ENCODE results near the gene HSPG2.

Gene HSPG2

DNA sequence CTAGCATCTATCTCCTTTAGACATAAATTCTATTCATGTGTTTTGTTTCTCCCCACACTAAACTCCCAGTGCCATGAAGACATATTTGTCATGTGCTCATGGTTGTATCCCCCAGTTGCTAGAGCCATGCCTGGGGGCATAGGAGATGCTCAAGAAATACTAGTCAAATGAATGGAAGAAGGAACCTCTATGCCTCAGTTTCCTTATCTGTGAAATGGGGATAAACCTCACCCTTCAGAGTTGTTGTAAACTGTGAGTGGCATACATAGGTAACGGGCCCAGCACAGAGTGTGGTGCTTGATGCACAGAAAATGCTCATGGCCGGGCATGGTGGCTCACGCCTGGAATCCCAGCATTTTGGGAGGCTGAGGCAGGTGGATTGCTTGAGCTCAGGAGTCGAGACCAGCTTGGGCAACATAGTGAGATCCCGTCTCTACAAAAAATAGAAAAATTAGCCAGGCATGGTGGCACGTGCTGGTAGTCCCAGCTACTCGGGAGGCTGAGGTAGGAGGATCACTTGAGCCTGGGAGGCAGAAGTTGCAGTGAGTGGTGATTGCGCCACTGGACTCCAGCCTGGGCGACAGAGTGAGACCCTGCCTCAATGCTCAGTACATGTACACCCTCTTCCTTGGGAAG is 116.4 kb downstream of the HSPG2 start:
- CTCF ChIA-PET: interaction anchor here (1.5 kb wide), 1 partner anchor 35 kb away, joined by 4 read pairs; no protein-coding TSS in a partner anchor
- no peak overlapping the region for H3K27ac ChIP-seq (ENCODE audit: insufficient read depth in 1 of 2, low read depth in 1 of 2, low read length in 2 of 2, poor library complexity in 1 of 2, severe bottlenecking in 2 of 2)
- no peak for DNase-seq
- H3K4me1 ChIP-seq (ENCODE audit: control extremely low read depth in 1 of 4, control insufficient read depth in 4 of 4, insufficient read depth in 4 of 4, low read length in 3 of 4): peaks cover 3 to 49% (median 38%) of the 10 kb centered on the region in 4 experiments
- H3K36me3 ChIP-seq (ENCODE audit: control insufficient read depth in 4 of 4, insufficient read depth in 4 of 4, low read length in 3 of 4): peaks cover 2 to 27% (median 11%) of the 10 kb centered on the region in 4 experiments
- no peaks in the 10 kb centered on the region for H3K27me3 ChIP-seq (replicated peaks in 2 of 5; ENCODE audit: control insufficient read depth in 4 of 5, insufficient read depth in 5 of 5, low read length in 4 of 5)
- POLR2A ChIA-PET: no interaction called here
- H3K4me3 ChIP-seq (ENCODE audit: control insufficient read depth in 1 of 7, extremely low read depth in 1 of 7, insufficient read depth in 4 of 7, low read depth in 2 of 7, low read length in 6 of 7): no peak overlapping the region
- 100% methylated on average over 7 of the region's 9 CpGs for WGBS (ENCODE audit: insufficient coverage)
- H3K9me3 ChIP-seq (ENCODE audit: control extremely low read depth in 1 of 5, control insufficient read depth in 4 of 5, insufficient read depth in 2 of 5, low read depth in 1 of 5, low read length in 4 of 5): no peaks in the 10 kb centered on the region

DNA sequence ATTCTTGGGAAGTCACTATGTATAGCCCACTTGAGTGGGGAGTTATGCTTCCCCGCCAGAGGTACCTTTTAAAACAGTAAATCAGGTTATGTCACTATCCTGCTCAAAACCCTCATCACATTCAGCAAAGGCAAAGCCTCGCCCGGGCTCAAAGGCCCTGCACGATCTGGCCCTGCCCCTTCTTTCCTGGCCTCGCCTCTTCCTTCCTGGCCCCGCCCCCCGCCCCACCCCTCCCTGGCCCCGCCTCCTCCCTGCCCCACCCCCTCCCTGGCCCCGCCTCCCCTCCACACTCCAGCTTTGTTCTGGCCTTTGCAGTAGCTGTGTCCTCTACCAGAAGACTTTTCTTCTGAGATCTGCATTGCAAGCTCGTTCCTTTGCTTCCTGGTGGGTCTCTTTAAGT is 118.5 kb downstream of the HSPG2 start:
- ChIA-PET CTCF (no interaction called here), POLR2A (no interaction called here)
- Histone ChIP-seq H3K4me3 (ENCODE audit: control insufficient read depth in 1 of 7, extremely low read depth in 1 of 7, insufficient read depth in 4 of 7, low read depth in 2 of 7, low read length in 6 of 7) (no peak overlapping the region), H3K27ac (ENCODE audit: insufficient read depth in 1 of 2, low read depth in 1 of 2, low read length in 2 of 2, poor library complexity in 1 of 2, severe bottlenecking in 2 of 2) (no peak overlapping the region), H3K27me3 (replicated peaks in 2 of 5; ENCODE audit: control insufficient read depth in 4 of 5, insufficient read depth in 5 of 5, low read length in 4 of 5) (no peaks in the 10 kb centered on the region), H3K36me3 (ENCODE audit: control insufficient read depth in 4 of 4, insufficient read depth in 4 of 4, low read length in 3 of 4) (peaks cover 2 to 18% (median 11%) of the 10 kb centered on the region in 4 experiments), H3K9me3 (ENCODE audit: control extremely low read depth in 1 of 5, control insufficient read depth in 4 of 5, insufficient read depth in 2 of 5, low read depth in 1 of 5, low read length in 4 of 5) (no peaks in the 10 kb centered on the region), H3K4me1 (ENCODE audit: control extremely low read depth in 1 of 4, control insufficient read depth in 4 of 4, insufficient read depth in 4 of 4, low read length in 3 of 4) (peaks cover 3 to 60% (median 51%) of the 10 kb centered on the region in 4 experiments)
- DNase-seq: peak; percentile 50 to 79 (median 76)
- WGBS (ENCODE audit: insufficient coverage): 41% methylated on average over 2 of the region's 10 CpGs

DNA sequence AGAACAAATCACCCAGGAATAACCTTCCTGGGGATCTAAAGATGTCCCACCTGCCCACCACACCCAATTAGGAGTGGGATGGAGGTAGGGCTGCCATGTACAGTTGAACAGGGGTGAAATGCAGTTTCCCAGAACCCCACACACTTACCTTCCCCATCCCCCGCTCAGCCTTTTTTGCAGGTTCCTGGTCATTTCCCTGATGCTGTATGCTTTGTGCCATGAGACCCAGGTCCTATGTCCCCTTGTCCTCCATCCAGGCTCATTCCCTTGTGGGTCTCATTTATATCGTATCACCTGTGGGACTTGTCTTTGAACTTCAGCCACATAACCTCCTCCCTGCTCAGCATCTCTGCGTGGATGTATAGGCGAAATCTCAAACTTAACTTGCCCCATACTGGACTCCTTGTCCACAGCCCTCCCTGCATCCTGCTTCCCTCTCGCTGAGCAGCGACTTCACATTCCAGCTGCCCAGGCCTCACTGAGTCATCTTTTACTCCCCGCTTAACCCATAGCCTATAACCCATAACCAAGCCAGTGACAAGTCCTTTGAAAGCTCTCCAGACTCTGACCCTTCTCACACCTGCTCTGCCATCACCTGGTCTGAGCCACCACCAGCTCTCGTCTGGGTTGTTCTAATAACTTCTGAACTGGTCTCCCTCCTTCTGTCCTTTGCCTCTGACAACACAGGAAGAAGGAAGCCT is 120.4 kb downstream of the HSPG2 start:
- POLR2A ChIA-PET: no interaction called here
- H3K4me3 ChIP-seq (ENCODE audit: control insufficient read depth in 1 of 7, extremely low read depth in 1 of 7, insufficient read depth in 4 of 7, low read depth in 2 of 7, low read length in 6 of 7): no peak overlapping the region
- H3K4me1 ChIP-seq (ENCODE audit: control extremely low read depth in 1 of 4, control insufficient read depth in 4 of 4, insufficient read depth in 4 of 4, low read length in 3 of 4): peaks cover 3 to 51% (median 43%) of the 10 kb centered on the region in 4 experiments
- WGBS (ENCODE audit: insufficient coverage): 83% methylated on average over 8 of the region's 8 CpGs
- peak overlapping the region; percentile 25 to 50 for H3K27ac ChIP-seq (ENCODE audit: insufficient read depth in 1 of 2, low read depth in 1 of 2, low read length in 2 of 2, poor library complexity in 1 of 2, severe bottlenecking in 2 of 2)
- DNase-seq: peak in 1 of 3 donors; percentile 33
- peaks cover 2 to 11% (median 6%) of the 10 kb centered on the region in 4 experiments for H3K36me3 ChIP-seq (ENCODE audit: control insufficient read depth in 4 of 4, insufficient read depth in 4 of 4, low read length in 3 of 4)
- H3K27me3 ChIP-seq (replicated peaks in 2 of 5; ENCODE audit: control insufficient read depth in 4 of 5, insufficient read depth in 5 of 5, low read length in 4 of 5): no peaks in the 10 kb centered on the region
- no peaks in the 10 kb centered on the region for H3K9me3 ChIP-seq (ENCODE audit: control extremely low read depth in 1 of 5, control insufficient read depth in 4 of 5, insufficient read depth in 2 of 5, low read depth in 1 of 5, low read length in 4 of 5)
- CTCF ChIA-PET: no interaction called here

DNA sequence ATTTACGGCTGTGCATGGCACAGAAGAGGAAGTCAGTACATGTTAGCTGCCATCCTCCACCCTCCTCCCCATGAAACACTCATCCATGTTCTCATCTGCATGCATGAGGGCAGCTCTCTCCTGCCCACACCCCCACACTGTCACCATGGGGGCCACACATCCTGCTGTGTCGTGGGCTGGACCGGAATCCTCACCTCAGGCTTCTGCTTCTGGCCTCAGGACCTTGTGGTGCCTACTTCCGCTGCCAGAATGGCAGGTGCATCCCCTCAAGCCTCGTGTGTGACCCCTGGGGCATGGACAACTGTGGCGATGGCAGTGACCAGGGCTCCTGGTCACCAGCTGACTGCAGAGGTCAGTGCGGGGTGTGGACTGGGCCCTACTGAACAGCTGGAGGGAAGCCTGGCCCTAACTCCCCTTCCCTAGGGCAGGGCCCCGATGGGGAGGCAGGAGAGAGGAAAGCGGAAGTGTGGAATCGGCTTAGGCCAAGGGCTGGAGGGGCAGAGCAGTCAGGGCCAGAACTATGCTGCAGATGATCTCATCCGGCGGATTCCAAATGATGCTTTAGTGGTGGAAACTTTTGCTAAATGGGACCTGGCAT is 121.3 kb downstream of the HSPG2 start:
- ChIA-PET POLR2A (interaction anchor here (0.7 to 1.2 kb wide), 3 partner anchors 8 to 142 kb away, joined by 3 to 6 read pairs (median 4); no protein-coding TSS in a partner anchor), CTCF (interaction anchor here (0.8 to 1.9 kb wide), 6 partner anchors 8 to 81 kb away, joined by 3 to 8 read pairs (median 4); no protein-coding TSS in a partner anchor)
- H3K4me1 ChIP-seq (ENCODE audit: control extremely low read depth in 1 of 4, control insufficient read depth in 4 of 4, insufficient read depth in 4 of 4, low read length in 3 of 4): peaks cover 3 to 51% (median 43%) of the 10 kb centered on the region in 4 experiments
- peak overlapping the region; percentile 25 to 50 for H3K27ac ChIP-seq (ENCODE audit: insufficient read depth in 1 of 2, low read depth in 1 of 2, low read length in 2 of 2, poor library complexity in 1 of 2, severe bottlenecking in 2 of 2)
- DNase-seq: peak; percentile 79 to 99 (median 99)
- no peak overlapping the region for H3K4me3 ChIP-seq (ENCODE audit: control insufficient read depth in 1 of 7, extremely low read depth in 1 of 7, insufficient read depth in 4 of 7, low read depth in 2 of 7, low read length in 6 of 7)
- H3K9me3 ChIP-seq (ENCODE audit: control extremely low read depth in 1 of 5, control insufficient read depth in 4 of 5, insufficient read depth in 2 of 5, low read depth in 1 of 5, low read length in 4 of 5): no peaks in the 10 kb centered on the region
- WGBS (ENCODE audit: insufficient coverage): 54% methylated on average over 8 of the region's 12 CpGs
- no peaks in the 10 kb centered on the region for H3K27me3 ChIP-seq (replicated peaks in 2 of 5; ENCODE audit: control insufficient read depth in 4 of 5, insufficient read depth in 5 of 5, low read length in 4 of 5)
- peaks cover 0 to 3% (median 1%) of the 10 kb centered on the region in 4 experiments for H3K36me3 ChIP-seq (ENCODE audit: control insufficient read depth in 4 of 4, insufficient read depth in 4 of 4, low read length in 3 of 4)

DNA sequence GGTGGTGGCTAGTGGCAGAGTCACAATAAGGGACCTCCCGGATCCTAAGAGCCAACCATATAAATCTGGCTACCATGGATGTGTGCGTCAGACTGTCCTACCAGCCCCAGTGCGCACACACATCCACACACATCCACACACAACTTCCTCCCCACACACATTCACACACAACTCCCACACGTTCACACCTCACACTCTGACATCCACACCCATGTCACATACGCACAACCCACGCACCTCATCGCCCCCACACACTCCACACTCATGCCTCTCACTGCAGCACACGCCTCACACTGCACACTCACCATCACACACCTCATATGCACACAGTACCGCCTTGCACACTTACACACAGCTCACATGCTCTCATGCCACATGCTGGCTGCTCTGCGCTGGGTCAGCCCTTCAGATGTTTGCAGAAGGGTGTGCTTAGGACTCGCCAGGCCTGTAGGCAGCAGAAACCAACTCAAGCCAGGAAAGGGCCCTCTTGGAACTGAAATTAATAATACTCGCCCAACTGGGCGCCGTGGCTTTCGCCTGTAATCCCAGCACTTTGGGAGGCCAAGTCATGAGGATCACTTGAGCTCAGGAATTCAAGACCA is 122.0 kb downstream of the HSPG2 start:
- Histone ChIP-seq H3K27me3 (replicated peaks in 2 of 5; ENCODE audit: control insufficient read depth in 4 of 5, insufficient read depth in 5 of 5, low read length in 4 of 5) (no peaks in the 10 kb centered on the region), H3K27ac (ENCODE audit: insufficient read depth in 1 of 2, low read depth in 1 of 2, low read length in 2 of 2, poor library complexity in 1 of 2, severe bottlenecking in 2 of 2) (no peak overlapping the region), H3K4me1 (ENCODE audit: control extremely low read depth in 1 of 4, control insufficient read depth in 4 of 4, insufficient read depth in 4 of 4, low read length in 3 of 4) (peaks cover 3 to 51% (median 43%) of the 10 kb centered on the region in 4 experiments), H3K9me3 (ENCODE audit: control extremely low read depth in 1 of 5, control insufficient read depth in 4 of 5, insufficient read depth in 2 of 5, low read depth in 1 of 5, low read length in 4 of 5) (no peaks in the 10 kb centered on the region), H3K36me3 (ENCODE audit: control insufficient read depth in 4 of 4, insufficient read depth in 4 of 4, low read length in 3 of 4) (no peaks in the 10 kb centered on the region), H3K4me3 (ENCODE audit: control insufficient read depth in 1 of 7, extremely low read depth in 1 of 7, insufficient read depth in 4 of 7, low read depth in 2 of 7, low read length in 6 of 7) (peak overlapping the region in 5 of 7 experiments; percentile 9 to 74 (median 62))
- peak in 2 of 3 donors; percentile 34 to 56 for DNase-seq
- CTCF ChIA-PET: interaction anchor here (0.6 to 1.9 kb wide), 8 partner anchors 8 to 152 kb away, joined by 3 to 8 read pairs (median 4); no protein-coding TSS in a partner anchor
- POLR2A ChIA-PET: interaction anchor here (0.7 to 1.2 kb wide), 3 partner anchors 9 to 143 kb away, joined by 3 to 6 read pairs (median 4); no protein-coding TSS in a partner anchor
- WGBS (ENCODE audit: insufficient coverage): 96% methylated on average over 15 of the region's 15 CpGs

DNA sequence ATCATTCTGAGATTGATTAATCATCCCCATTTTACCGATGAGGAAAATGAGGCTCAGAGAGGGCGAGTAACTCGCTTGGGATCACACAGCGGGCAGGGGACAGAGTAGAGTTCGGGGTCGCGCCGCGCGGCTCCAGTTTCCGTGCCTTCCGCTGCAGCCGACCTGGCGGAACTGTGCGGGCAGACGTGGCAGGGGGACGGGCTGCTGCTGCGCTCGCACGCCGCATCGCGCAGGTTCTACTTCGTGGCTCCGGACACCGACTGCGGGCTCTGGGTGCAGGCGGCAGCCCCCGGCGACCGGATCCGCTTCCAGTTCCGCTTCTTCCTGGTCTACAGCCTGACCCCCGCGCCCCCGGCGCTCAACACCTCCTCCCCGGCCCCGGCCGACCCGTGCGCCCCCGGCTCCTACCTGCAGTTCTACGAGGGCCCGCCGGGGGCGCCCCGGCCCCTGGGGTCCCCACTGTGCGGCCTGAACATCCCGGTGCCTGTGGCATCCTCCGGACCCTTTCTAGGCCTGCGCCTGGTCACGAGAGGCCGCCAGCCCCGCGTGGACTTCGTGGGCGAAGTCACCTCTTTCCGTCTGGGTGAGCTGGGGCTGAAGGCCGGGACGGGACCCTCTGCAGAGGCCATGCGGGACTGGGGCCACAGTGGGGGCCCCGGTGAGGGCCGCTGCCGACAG is 122.7 kb downstream of the HSPG2 start:
- 15% methylated on average over 59 of the region's 65 CpGs for WGBS (ENCODE audit: insufficient coverage)
- H3K4me3 ChIP-seq (ENCODE audit: control insufficient read depth in 1 of 7, extremely low read depth in 1 of 7, insufficient read depth in 4 of 7, low read depth in 2 of 7, low read length in 6 of 7): peak overlapping the region; percentile 31 to 74 (median 61)
- H3K27me3 ChIP-seq (replicated peaks in 2 of 5; ENCODE audit: control insufficient read depth in 4 of 5, insufficient read depth in 5 of 5, low read length in 4 of 5): no peaks in the 10 kb centered on the region
- H3K27ac ChIP-seq (ENCODE audit: insufficient read depth in 1 of 2, low read depth in 1 of 2, low read length in 2 of 2, poor library complexity in 1 of 2, severe bottlenecking in 2 of 2): no peak overlapping the region
- peaks cover 3 to 51% (median 43%) of the 10 kb centered on the region in 4 experiments for H3K4me1 ChIP-seq (ENCODE audit: control extremely low read depth in 1 of 4, control insufficient read depth in 4 of 4, insufficient read depth in 4 of 4, low read length in 3 of 4)
- CTCF ChIA-PET: interaction anchor here (0.6 to 1.9 kb wide), 4 partner anchors 9 to 152 kb away, joined by 3 to 8 read pairs (median 3); no protein-coding TSS in a partner anchor
- peak; percentile 56 to 90 (median 87) for DNase-seq
- no peaks in the 10 kb centered on the region for H3K36me3 ChIP-seq (ENCODE audit: control insufficient read depth in 4 of 4, insufficient read depth in 4 of 4, low read length in 3 of 4)
- POLR2A ChIA-PET: no interaction called here
- no peaks in the 10 kb centered on the region for H3K9me3 ChIP-seq (ENCODE audit: control extremely low read depth in 1 of 5, control insufficient read depth in 4 of 5, insufficient read depth in 2 of 5, low read depth in 1 of 5, low read length in 4 of 5)
